H1 (cell line): ENCODE data around the gene SLC26A8. TPM values are rescaled to one million over a fixed set of nuclear protein-coding genes. Genes with fewer than 3 reads are reported as not detected.

Source experiments
- CTCF ChIA-PET: fragments of 300-600 bp; sonication (Branson Sonifier 250); formaldehyde crosslinking; loops from one replicate; lab custom pipeline; 2021; ENCODE audit not compliant: partially characterized antibody; lab: Charles Lee
- POLR2A ChIA-PET: fragments of 300-600 bp; sonication (Branson Sonifier 250); formaldehyde crosslinking; loops from one replicate; lab custom pipeline; 2021; ENCODE audit warnings: inconsistent platforms; ENCODE audit not compliant: partially characterized antibody; lab: Charles Lee
- DNase-seq, 2 experiments: peaks; one replicate each; pipeline versions ENCODE4 v3.0.0 to v3.0.0-alpha.2; 2010 to 2022; ENCODE audit warnings: low spot score in 2 of 2, low read depth in 1 of 2, mixed read lengths in 1 of 2
- FAIRE-seq: peaks from 2 replicates; lab custom pipeline; 2011; peaks lifted over from hg19 to GRCh38; lab: Jason Lieb, UNC
- H2AFZ ChIP-seq: 2 replicates; pipeline ENCODE4 v1.8.1; 2012; ENCODE audit warnings: low read length, inconsistent platforms
- H2AK5ac ChIP-seq: 2 replicates; pipeline ENCODE4 v1.6.1; 2013; ENCODE audit warnings: low read depth, low read length
- H2BK120ac ChIP-seq: replicated peaks from 2 replicates; pipeline ENCODE3; 2013; ENCODE audit warnings: low read depth, low read length, inconsistent platforms
- H2BK12ac ChIP-seq: 2 replicates; pipeline ENCODE4 v1.6.1; 2013; ENCODE audit warnings: low read depth, low read length
- H2BK15ac ChIP-seq: 2 replicates; pipeline ENCODE4 v1.6.1; 2013; ENCODE audit warnings: low read length
- H2BK20ac ChIP-seq: 2 replicates; pipeline ENCODE4 v1.6.1; 2013; ENCODE audit warnings: low read length
- H2BK5ac ChIP-seq: 2 replicates; pipeline ENCODE4 v1.6.1; 2013; ENCODE audit warnings: low read depth, low read length
- H3K14ac ChIP-seq: 2 replicates; pipeline ENCODE4 v1.6.1; 2013; ENCODE audit warnings: inconsistent platforms; ENCODE audit not compliant: insufficient read length
- H3K18ac ChIP-seq: 2 replicates; pipeline ENCODE4 v1.6.1; 2013; ENCODE audit warnings: low read length; ENCODE audit errors: extremely low read depth
- H3K23ac ChIP-seq: 2 replicates; pipeline ENCODE4 v1.6.1; 2013; ENCODE audit warnings: inconsistent platforms; ENCODE audit not compliant: insufficient read length
- H3K23me2 ChIP-seq: 2 replicates; pipeline ENCODE4 v1.6.1; 2013; ENCODE audit warnings: low read depth, low read length
- H3K27ac ChIP-seq: 2 replicates; pipeline ENCODE4 v1.6.1; 2011; ENCODE audit warnings: low read depth, low read length, inconsistent platforms
- H3K27me3 ChIP-seq, 4 experiments: replicated peaks in 1 of 4; 1 replicate in 1 of 4; 2 replicates in 3 of 4; pipeline versions ENCODE4 v1.6.1 to v1.8.1; 2011 to 2013; ENCODE audit warnings: low read length in 3 of 4, mild to moderate bottlenecking in 3 of 4, inconsistent platforms in 2 of 4, mixed read lengths in 2 of 4, moderate library complexity in 1 of 4; ENCODE audit not compliant: control insufficient read depth in 3 of 4, insufficient read depth in 3 of 4; ENCODE audit errors: extremely low read depth in 1 of 4
- H3K36me3 ChIP-seq, 4 experiments: 2 replicates each; pipeline versions ENCODE4 v1.6.1 to v1.8.1; 2011 to 2013; ENCODE audit warnings: mild to moderate bottlenecking in 4 of 4, low read length in 3 of 4, moderate library complexity in 2 of 4, control low read depth in 1 of 4, inconsistent platforms in 1 of 4; ENCODE audit not compliant: insufficient read depth in 4 of 4, control insufficient read depth in 2 of 4
- H3K4ac ChIP-seq: replicated peaks from 2 replicates; pipeline ENCODE3; 2013; ENCODE audit warnings: low read length, low read depth, mixed read lengths, inconsistent platforms; ENCODE audit not compliant: insufficient read length
- H3K4me1 ChIP-seq, 4 experiments: replicated peaks in 1 of 4; 1 replicate in 1 of 4; 2 replicates in 3 of 4; pipeline versions ENCODE4 v1.6.1 to v1.8.1; 2011 to 2013; ENCODE audit warnings: low read length in 3 of 4, inconsistent platforms in 2 of 4, mixed read lengths in 1 of 4; ENCODE audit not compliant: insufficient read depth in 4 of 4, control insufficient read depth in 3 of 4
- H3K4me2 ChIP-seq, 2 experiments: 2 replicates each; pipeline versions ENCODE4 v1.6.1 to v1.8.1; 2011 to 2013; ENCODE audit warnings: low read depth in 2 of 2, low read length in 2 of 2, control low read depth in 1 of 2, inconsistent platforms in 1 of 2, mild to moderate bottlenecking in 1 of 2; ENCODE audit not compliant: insufficient read depth in 1 of 2
- H3K4me3 ChIP-seq, 4 experiments: fragments of 200-600, 300-600 bp in 1 of 4; sonication (generic), shearing (Covaris generic), sonication (Bioruptor Twin) in 1 of 4; 2 replicates each; pipeline versions ENCODE4 v1.5.1 to v1.8.1; 2011 to 2016; ENCODE audit warnings: low read length in 4 of 4, low read depth in 3 of 4, control low read depth in 2 of 4, inconsistent platforms in 2 of 4, mild to moderate bottlenecking in 2 of 4, mixed read lengths in 1 of 4, moderate library complexity in 1 of 4; ENCODE audit not compliant: insufficient read depth in 2 of 4; ENCODE audit errors: extremely low read depth in 1 of 4
- H3K56ac ChIP-seq: replicated peaks from 2 replicates; pipeline ENCODE3; 2013; ENCODE audit warnings: low read depth, mild to moderate bottlenecking, mixed read lengths, low read length, inconsistent platforms; ENCODE audit not compliant: insufficient read length
- H3K79me1 ChIP-seq: 2 replicates; pipeline ENCODE4 v1.6.1; 2013; ENCODE audit warnings: low read depth, low read length, control low read depth
- H3K79me2 ChIP-seq, 2 experiments: 2 replicates each; pipeline versions ENCODE4 v1.6.1 to v1.8.1; 2012 to 2013; ENCODE audit warnings: low read length in 2 of 2, mild to moderate bottlenecking in 2 of 2, inconsistent platforms in 1 of 2; ENCODE audit not compliant: insufficient read depth in 2 of 2, control insufficient read depth in 1 of 2
- H3K9ac ChIP-seq, 4 experiments: replicated peaks in 1 of 4; 1 replicate in 1 of 4; 2 replicates in 3 of 4; pipeline versions ENCODE4 v1.6.1 to v1.8.1; 2011 to 2013; ENCODE audit warnings: low read depth in 3 of 4, low read length in 3 of 4, control low read depth in 2 of 4, mild to moderate bottlenecking in 2 of 4, moderate library complexity in 2 of 4, inconsistent platforms in 1 of 4; ENCODE audit errors: extremely low read depth in 1 of 4
- H3K9me3 ChIP-seq, 2 experiments: 2 replicates each; pipeline versions ENCODE4 v1.6.1 to v1.8.1; 2012 to 2013; ENCODE audit warnings: mild to moderate bottlenecking in 2 of 2, moderate library complexity in 2 of 2, control low read depth in 1 of 2, inconsistent platforms in 1 of 2, low read depth in 1 of 2, low read length in 1 of 2, mixed read lengths in 1 of 2; ENCODE audit not compliant: insufficient read depth in 2 of 2
- H4K20me1 ChIP-seq, 2 experiments: replicated peaks in 1 of 2; 2 replicates each; pipeline versions ENCODE3 to v1.8.1; 2011 to 2013; ENCODE audit warnings: inconsistent platforms in 2 of 2, low read length in 2 of 2, mild to moderate bottlenecking in 1 of 2; ENCODE audit not compliant: insufficient read depth in 2 of 2, control insufficient read depth in 1 of 2
- H4K5ac ChIP-seq: 2 replicates; pipeline ENCODE4 v1.6.1; 2013; ENCODE audit warnings: low read length, low read depth, mixed read lengths, inconsistent platforms; ENCODE audit not compliant: insufficient read length
- H4K8ac ChIP-seq: 2 replicates; pipeline ENCODE4 v1.8.0; 2013; ENCODE audit warnings: mild to moderate bottlenecking, moderate library complexity, low read length, inconsistent platforms; ENCODE audit not compliant: insufficient read depth; ENCODE audit errors: extremely low read depth
- H4K91ac ChIP-seq: replicated peaks from 2 replicates; pipeline ENCODE3; 2013; ENCODE audit warnings: low read length, mixed read lengths, inconsistent platforms; ENCODE audit not compliant: insufficient read length
- BACH1 ChIP-seq: IDR thresholded peaks from 2 replicates; pipeline ENCODE4 v1.6.1; 2012; ENCODE audit warnings: low read length, improper control_type of control experiment
- EZH2 ChIP-seq: fragments of 200-600 bp; sonication (generic); IDR thresholded peaks from 2 replicates; pipeline ENCODE4 v1.7.1; 2012; ENCODE audit warnings: low read depth, mild to moderate bottlenecking, moderate library complexity, low read length, inconsistent platforms; ENCODE audit not compliant: severe bottlenecking
- POLR2AphosphoS5 ChIP-seq: IDR thresholded peaks from 2 replicates; pipeline ENCODE4 v1.6.1; 2011; ENCODE audit warnings: low read depth, low read length
- RBBP5 ChIP-seq: IDR thresholded peaks from 2 replicates; pipeline ENCODE4 v1.7.1; 2012; ENCODE audit warnings: low read depth, mild to moderate bottlenecking, inconsistent platforms, low read length, moderate library complexity, borderline replicate concordance
- RXRA ChIP-seq: IDR thresholded peaks from 2 replicates; pipeline ENCODE4 v1.6.1; 2011; ENCODE audit warnings: low read depth, mild to moderate bottlenecking, low read length, moderate library complexity; ENCODE audit not compliant: insufficient read depth
- SAP30 ChIP-seq: fragments of 300-600 bp; sonication (generic); IDR thresholded peaks from 2 replicates; pipeline ENCODE4 v1.7.1; 2012; ENCODE audit warnings: low read length, moderate library complexity, mild to moderate bottlenecking, inconsistent platforms; ENCODE audit not compliant: insufficient read depth, insufficient replicate concordance
- SP1 ChIP-seq: IDR thresholded peaks from 2 replicates; pipeline ENCODE4 v1.6.1; 2011; ENCODE audit warnings: low read depth, low read length
- TAF1 ChIP-seq: IDR thresholded peaks from 2 replicates; pipeline ENCODE4 v1.6.1; 2011; ENCODE audit warnings: mild to moderate bottlenecking, low read depth, low read length
- WGBS, 2 experiments: shearing (Covaris generic) in 1 of 2; methylation state at CpG; one replicate each; pipeline versions ENCODE4 v1.1.6 to v1.1.7; 2013 to 2015; ENCODE audit warnings: low lambda C conversion rate in 2 of 2, mixed read lengths in 2 of 2, inconsistent platforms in 1 of 2, low coverage in 1 of 2, missing lambda C conversion rate in 1 of 2; ENCODE audit not compliant: insufficient replicate concordance in 2 of 2, insufficient coverage in 1 of 2, insufficient read length in 1 of 2; ENCODE audit errors: extremely low coverage in 1 of 2, missing lambda C conversion rate in 1 of 2; 5-methylcytosine and 5-hydroxymethylcytosine counted together
- polyA plus RNA-seq, 7 experiments: library from polyadenylated mRNA; depleted of rRNA in 3 of 7; stranded (reverse) in 5 of 7; unstranded in 2 of 7; fragments of >200 nt in 5 of 7; fragments of 200-250 nt in 2 of 7; gene quantifications; 1 replicate in 5 of 7; 2 replicates in 1 of 7; 4 replicates in 1 of 7; pipeline versions ENCODE4 v1.2.1 to v1.2.3, GENCODE V29; 2011 to 2013; ENCODE audit warnings: missing spikeins in 2 of 7, mixed read lengths in 2 of 7
- total RNA-seq: library from RNA; stranded (reverse); fragmentation: NEBNext Ultra II Directional; extraction: Animal tissue kit (Norgen Biotek cat#: 25700); gene quantifications from 2 replicates; pipeline ENCODE4 v1.2.1, GENCODE V29; 2021

SLC26A8 gene
- total and polyA plus RNA-seq, 2 of the 8 experiments (the other 6 are each of a cell fraction or from before 2014, with no cell fraction given): 0.56 to 0.57 TPM

DNA sequence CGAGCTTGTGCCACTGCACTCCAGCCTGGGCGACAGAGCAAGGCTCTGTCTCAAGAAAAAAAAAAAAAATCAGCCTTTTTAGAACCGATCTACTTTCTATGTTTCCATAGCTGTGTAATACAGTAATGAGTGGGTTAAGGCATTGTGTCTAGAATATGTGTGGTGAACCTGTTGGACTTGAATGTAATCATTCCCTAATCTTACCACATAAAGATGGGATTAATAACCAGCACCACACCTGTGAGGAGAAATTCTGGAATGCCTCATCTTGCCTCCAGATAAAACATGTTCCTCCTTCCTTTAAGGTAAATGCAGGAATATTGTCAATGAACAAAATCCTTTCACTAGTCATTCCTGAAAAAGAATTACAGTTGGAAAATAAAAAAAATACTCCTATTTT lies 46.8 kb upstream of the SLC26A8 start:
- H3K27me3 ChIP-seq: no peaks in the 10 kb centered on the region
- no peak overlapping the region for H3K4ac ChIP-seq
- POLR2A ChIA-PET: no interaction called here
- H2BK20ac ChIP-seq: no peak overlapping the region
- no peak for TF ChIP-seq SAP30
- TF ChIP-seq BACH1: no peak
- no peak for TF ChIP-seq TAF1
- no peak for TF ChIP-seq RXRA
- no peak for TF ChIP-seq EZH2
- TF ChIP-seq RBBP5: no peak
- TF ChIP-seq SP1: no peak
- TF ChIP-seq POLR2AphosphoS5: no peak
- H3K23ac ChIP-seq: no peak overlapping the region
- no peaks in the 10 kb centered on the region for H3K79me1 ChIP-seq
- H3K4me3 ChIP-seq: no peak overlapping the region
- H3K9me3 ChIP-seq: no peaks in the 10 kb centered on the region
- H3K4me2 ChIP-seq: no peak overlapping the region
- no peak overlapping the region for H3K27ac ChIP-seq
- H2BK15ac ChIP-seq: no peak overlapping the region
- H4K20me1 ChIP-seq: peaks cover 0 to 2% of the 10 kb centered on the region in 2 experiments
- no peak overlapping the region for H2AFZ ChIP-seq
- H3K18ac ChIP-seq: no peak overlapping the region
- H2AK5ac ChIP-seq: no peak overlapping the region
- DNase-seq: no peak
- no peak overlapping the region for H2BK12ac ChIP-seq
- no peak overlapping the region for H4K8ac ChIP-seq
- no peak overlapping the region for H4K91ac ChIP-seq
- H3K4me1 ChIP-seq: no peaks in the 10 kb centered on the region
- no peak overlapping the region for H2BK5ac ChIP-seq
- H4K5ac ChIP-seq: no peak overlapping the region
- no peak for FAIRE-seq
- H3K36me3 ChIP-seq: 0 out of 8 replicates have a peak, but pooled peaks cover 0 to 2% (median 0%) of the 10 kb centered on the region in 4 experiments
- no peak overlapping the region for H3K14ac ChIP-seq
- CTCF ChIA-PET: interaction anchor here (0.6 kb wide), 1 partner anchor 44 kb away, joined by 3 read pairs; the partner anchor contains the start of gene MAPK14
- 89% methylated on average over 3 of the region's 3 CpGs; no CpG with 5 or more reads in 1 of the 2 experiments for WGBS, 2 experiments
- no peak overlapping the region for H3K56ac ChIP-seq
- H3K23me2 ChIP-seq: peaks cover 2% of the 10 kb centered on the region; the same call in 1 of the 2 replicates
- H3K9ac ChIP-seq: no peak overlapping the region
- H2BK120ac ChIP-seq: no peak overlapping the region
- peaks cover 0 to 14% of the 10 kb centered on the region in 2 experiments; a peak in 2 of 4 replicates for H3K79me2 ChIP-seq
